Activated T-helper 17 cell treated with anti-CD3 and anti-CD28 coated beads, Interleukin-2, amount 50 U/mL, for 72 hours (primary cell): ENCODE measurements around the gene ZNF124. TPM values are rescaled to one million over a fixed set of nuclear protein-coding genes. Genes with fewer than 3 reads are reported as not detected.

Experiments used
- ATAC-seq: fragments of 150-1000 bp; cut with Tn5 transposase; replicated peaks from 2 replicates; pipeline ENCODE4 v1.10.0; 2021; ENCODE audit warnings: mild to moderate bottlenecking, moderate library complexity
- H3K27ac Mint-ChIP-seq: one replicate; pipeline ENCODE4 v1.8.0; 2022; ENCODE audit warnings: mixed read lengths
- H3K27me3 Mint-ChIP-seq: one replicate; pipeline ENCODE4 v1.8.0; 2022; ENCODE audit warnings: mixed read lengths
- H3K36me3 Mint-ChIP-seq: one replicate; pipeline ENCODE4 v1.8.0; 2022; ENCODE audit warnings: low read depth, mild to moderate bottlenecking, mixed read lengths
- H3K4me1 Mint-ChIP-seq: one replicate; pipeline ENCODE4 v1.8.0; 2022; ENCODE audit warnings: mixed read lengths
- H3K4me3 Mint-ChIP-seq: one replicate; pipeline ENCODE4 v1.8.0; 2022; ENCODE audit warnings: mild to moderate bottlenecking, mixed read lengths
- H3K9me3 Mint-ChIP-seq: one replicate; pipeline ENCODE4 v1.8.0; 2022; ENCODE audit warnings: mixed read lengths
- total RNA-seq, 2 donors: library from RNA; stranded (reverse); gene quantifications; one replicate each; pipeline ENCODE4 v1.2.3, GENCODE V29; 2022

The ZNF124 gene
- total RNA-seq, 2 donors from 2014 or later, result 11.6 to 14.4 TPM

DNA sequence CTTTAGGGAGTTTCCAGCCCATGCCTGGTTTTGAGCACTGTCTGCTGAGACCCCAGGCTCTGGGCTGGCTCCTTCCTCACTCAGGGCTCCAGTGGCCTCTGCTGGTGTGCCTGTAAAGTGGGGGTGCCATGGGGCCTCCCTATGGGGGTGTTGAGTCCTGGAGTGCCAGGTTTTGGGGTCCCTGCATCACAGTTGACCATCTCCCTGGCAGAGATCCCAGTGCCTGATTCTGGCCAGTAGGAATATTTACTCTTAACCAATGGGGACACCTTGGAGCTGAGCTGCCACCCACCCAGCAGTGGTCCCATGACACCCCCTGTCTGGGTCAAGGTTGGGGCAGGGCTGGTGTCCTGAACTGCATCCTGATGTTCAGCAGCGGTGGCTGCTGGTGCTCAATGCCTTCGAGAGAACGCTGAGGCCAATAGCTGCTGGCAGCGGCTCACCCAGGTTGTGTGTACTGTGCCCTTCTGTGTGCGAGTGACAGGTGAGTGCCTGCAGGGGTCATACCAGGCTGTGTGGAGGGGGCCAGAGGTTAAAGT lies 58.0 kb downstream of the ZNF124 start:
- H3K9me3 Mint-ChIP-seq, result no peaks in the 10 kb centered on the region
- H3K27ac Mint-ChIP-seq, result no peak overlapping the region
- H3K36me3 Mint-ChIP-seq, result no peaks in the 10 kb centered on the region
- peaks cover 18% of the 10 kb centered on the region for H3K27me3 Mint-ChIP-seq
- ATAC-seq, result no peak
- no peak overlapping the region for H3K4me3 Mint-ChIP-seq
- H3K4me1 Mint-ChIP-seq, result peaks cover 10% of the 10 kb centered on the region

DNA sequence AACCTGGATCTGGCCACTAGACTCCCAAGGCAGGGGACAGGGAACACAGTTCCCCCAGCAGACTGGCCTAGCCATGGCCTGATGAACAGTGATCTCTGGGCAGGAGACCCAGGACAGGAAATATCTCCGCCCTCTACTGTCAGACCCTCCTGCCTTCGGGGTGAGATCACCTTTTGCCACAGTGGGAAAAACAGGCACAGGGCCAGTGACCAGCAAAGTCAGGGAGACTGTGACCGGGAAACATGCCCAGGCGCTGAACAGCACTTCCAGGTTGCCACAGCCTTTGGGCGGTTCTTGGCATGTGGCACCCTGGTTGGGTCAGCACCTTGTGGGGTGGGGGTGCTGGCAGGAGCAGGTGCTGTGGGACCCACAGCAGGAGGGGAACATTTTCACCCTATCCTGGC lies 58.7 kb downstream of the ZNF124 start:
- no peak for ATAC-seq
- Mint-ChIP-seq H3K9me3 (no peaks in the 10 kb centered on the region), H3K27ac (no peak overlapping the region), H3K36me3 (no peaks in the 10 kb centered on the region), H3K27me3 (peaks cover 25% of the 10 kb centered on the region), H3K4me1 (peaks cover 10% of the 10 kb centered on the region), H3K4me3 (no peak overlapping the region)

DNA sequence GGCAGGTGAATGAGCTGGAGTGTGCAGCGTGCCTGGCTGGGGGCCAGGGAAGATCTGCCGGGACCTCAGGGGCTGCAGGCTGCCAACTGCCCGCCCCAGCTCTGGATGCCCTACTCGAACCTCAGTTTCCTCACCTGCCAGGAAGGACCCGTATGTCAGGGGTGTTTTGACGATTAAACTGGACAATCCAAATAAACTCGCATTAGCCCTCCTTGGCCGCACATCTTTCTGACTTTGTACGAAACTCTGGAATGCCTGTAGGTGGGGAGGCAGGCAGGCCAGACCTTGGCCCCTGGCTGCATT lies 59.4 kb downstream of the ZNF124 start:
- Mint-ChIP-seq H3K27ac (no peak overlapping the region), H3K9me3 (peaks cover 1% of the 10 kb centered on the region), H3K4me3 (no peak overlapping the region), H3K36me3 (no peaks in the 10 kb centered on the region), H3K27me3 (peaks cover 31% of the 10 kb centered on the region), H3K4me1 (peaks cover 10% of the 10 kb centered on the region)
- ATAC-seq, result no peak

DNA sequence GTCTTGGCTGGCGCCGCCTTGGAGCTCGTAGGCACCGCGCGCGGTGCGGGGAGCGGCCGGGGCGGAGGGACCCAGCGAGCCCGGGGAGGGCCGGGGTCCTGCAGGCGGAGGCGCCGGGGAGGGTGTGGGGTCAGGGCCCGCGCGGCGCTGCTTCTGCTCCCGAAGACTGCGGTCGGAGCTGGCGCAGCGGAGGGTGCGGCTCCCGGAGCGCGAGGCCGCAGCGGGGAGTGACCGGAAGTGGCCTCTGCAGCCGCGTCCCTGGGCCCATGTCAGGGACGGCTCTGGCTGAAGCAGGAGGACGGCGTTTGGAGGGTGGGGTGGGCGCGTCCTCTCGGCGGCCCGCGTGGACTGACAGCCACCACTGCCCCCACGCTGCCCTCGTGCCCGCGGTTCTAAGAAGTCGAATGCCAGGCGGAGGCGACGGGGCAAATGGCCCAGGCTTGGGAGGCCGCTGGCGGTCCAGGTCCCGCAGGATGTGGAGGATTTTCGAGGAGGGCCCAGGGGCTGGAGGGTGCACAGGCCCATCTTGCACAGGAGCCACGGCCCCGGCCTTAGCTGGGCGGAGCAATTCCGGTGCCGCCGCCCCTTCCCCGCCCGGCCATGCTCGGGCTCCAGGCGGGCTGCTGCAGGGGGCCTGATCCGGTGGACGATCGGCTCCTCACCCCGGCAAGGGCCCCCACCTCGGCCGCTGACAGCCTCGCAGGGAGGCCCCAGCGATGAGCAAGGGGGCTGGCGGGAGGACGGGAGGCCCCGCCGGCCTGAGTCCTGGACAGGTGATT lies 59.9 kb downstream of the ZNF124 start:
- Mint-ChIP-seq H3K27ac (no peak overlapping the region), H3K27me3 (peaks cover 34% of the 10 kb centered on the region), H3K4me1 (peaks cover 10% of the 10 kb centered on the region), H3K9me3 (peaks cover 4% of the 10 kb centered on the region), H3K4me3 (no peak overlapping the region), H3K36me3 (no peaks in the 10 kb centered on the region)
- ATAC-seq, result peak; percentile 10

DNA sequence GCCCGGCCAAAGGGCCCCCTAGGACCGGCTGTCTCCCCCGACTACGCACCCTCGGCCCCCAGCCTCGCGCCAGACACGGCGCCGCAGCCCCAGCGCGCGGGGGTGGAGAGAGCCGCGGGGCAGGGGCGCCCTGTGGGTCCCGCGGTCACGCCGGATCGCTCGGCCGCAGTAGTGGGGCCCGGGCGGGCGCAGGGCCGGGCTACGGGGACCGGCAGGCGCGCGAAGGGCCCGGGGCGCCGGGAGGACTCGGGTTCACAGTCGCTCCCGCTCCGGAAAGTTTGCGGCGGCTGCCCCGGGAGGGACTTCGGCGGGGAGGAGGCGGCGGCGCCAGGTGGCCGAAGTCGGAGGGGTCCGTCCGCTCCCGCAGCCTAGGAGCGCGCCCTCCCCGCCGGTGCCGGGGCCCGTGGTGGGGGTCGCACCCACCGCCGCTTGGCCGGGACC lies 60.5 kb downstream of the ZNF124 start:
- peaks cover 34% of the 10 kb centered on the region for H3K27me3 Mint-ChIP-seq

DNA sequence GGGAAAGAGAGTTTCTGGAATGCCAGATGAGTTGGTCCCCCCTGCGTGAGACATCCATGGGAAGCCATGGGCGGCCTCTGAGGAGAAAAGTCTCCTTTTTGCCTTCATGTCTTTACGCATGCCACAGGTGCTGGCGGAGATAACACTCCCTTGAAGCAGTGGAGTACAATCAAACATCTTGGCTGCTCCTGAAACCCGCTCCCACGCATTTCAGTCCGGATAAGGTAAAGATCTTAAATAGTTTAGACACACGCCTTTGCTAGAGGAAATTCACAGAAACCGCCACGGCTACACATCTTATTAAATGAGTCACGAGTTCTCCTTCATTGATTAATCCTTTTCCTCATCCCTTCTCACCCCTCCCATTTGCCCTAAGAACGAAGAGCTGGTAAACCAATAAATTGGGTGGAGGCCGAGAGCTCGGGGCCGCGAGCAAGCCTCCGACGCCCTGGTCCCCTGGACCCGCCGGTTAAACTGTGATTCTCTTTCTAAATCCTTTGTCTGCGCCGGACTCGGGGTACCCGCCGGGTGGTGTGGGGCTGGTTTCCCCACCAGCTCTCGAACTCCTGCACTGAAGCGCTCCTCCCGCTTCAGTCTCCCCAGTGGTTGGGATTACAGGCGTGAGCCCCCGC lies 61.1 kb downstream of the ZNF124 start:
- Mint-ChIP-seq H3K36me3 (no peaks in the 10 kb centered on the region), H3K27ac (peak overlapping the region; percentile 31), H3K4me3 (peak overlapping the region; percentile 80), H3K9me3 (peaks cover 4% of the 10 kb centered on the region), H3K27me3 (peaks cover 34% of the 10 kb centered on the region), H3K4me1 (peaks cover 10% of the 10 kb centered on the region)
- ATAC-seq, result peak; percentile 73

More for the DNA sequence above, 60.5 kb downstream of the ZNF124 start:
- Mint-ChIP-seq H3K27ac (no peak overlapping the region), H3K9me3 (peaks cover 4% of the 10 kb centered on the region), H3K4me1 (peaks cover 10% of the 10 kb centered on the region), H3K4me3 (peak overlapping the region; percentile 80), H3K36me3 (no peaks in the 10 kb centered on the region)
- peak; percentile 40 for ATAC-seq

DNA sequence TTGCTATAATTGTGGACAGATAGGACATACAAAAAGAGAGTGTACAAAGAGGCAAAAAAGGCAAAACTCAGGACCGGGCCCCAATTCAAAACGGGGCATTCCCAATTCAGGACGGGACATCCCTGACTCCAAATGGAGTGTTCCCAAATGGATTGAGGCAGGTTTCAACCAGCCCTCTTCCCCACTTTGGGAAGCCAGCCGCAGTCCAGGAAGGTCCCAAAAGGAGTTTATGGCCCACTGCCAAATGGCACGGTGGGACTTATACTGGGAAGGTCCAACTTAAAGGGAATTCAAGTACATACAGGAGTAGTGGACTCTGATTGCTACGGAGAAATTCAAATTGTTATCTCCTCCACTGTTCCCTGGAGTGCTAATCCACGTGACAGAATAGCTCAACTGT lies 64.1 kb downstream of the ZNF124 start:
- H3K27me3 Mint-ChIP-seq, result peaks cover 30% of the 10 kb centered on the region
- no peak overlapping the region for H3K4me3 Mint-ChIP-seq
- ATAC-seq, result no peak
- H3K4me1 Mint-ChIP-seq, result peaks cover 6% of the 10 kb centered on the region
- H3K9me3 Mint-ChIP-seq, result peaks cover 4% of the 10 kb centered on the region
- H3K36me3 Mint-ChIP-seq, result peaks cover 6% of the 10 kb centered on the region
- H3K27ac Mint-ChIP-seq, result no peak overlapping the region

DNA sequence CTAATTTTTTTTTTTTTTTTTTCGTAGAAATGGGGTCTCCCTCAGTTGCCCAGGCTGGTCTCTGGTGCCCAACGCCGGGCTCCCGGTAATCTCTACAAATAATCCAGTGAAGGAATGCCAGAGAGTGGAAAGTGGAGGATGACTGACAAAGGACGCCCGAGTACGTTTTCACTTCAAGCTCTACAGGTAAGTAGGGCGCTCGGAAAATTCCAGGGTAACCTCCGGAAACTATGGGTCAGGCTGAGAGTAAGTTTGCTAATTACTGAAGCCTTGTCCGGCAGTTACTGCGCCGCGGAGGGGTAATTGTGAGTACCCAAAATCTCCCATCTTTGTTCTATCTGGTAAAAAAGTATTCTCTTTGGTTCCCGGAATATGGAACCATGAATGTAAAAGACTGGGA lies 65.9 kb downstream of the ZNF124 start:
- H3K4me3 Mint-ChIP-seq, result no peak overlapping the region
- H3K27me3 Mint-ChIP-seq, result peaks cover 29% of the 10 kb centered on the region
- peaks cover 4% of the 10 kb centered on the region for H3K9me3 Mint-ChIP-seq
- ATAC-seq, result no peak
- peaks cover 23% of the 10 kb centered on the region for H3K36me3 Mint-ChIP-seq
- no peak overlapping the region for H3K27ac Mint-ChIP-seq
- H3K4me1 Mint-ChIP-seq, result peaks cover 5% of the 10 kb centered on the region

Other genes starting within 250 kb of the ZNF124 start
- 10 to 100 TPM; 30.8 to 45.6 TPM for gene AHCTF1, start 240.1 kb downstream of the ZNF124 start, total RNA-seq
- gene ZNF695, start 164.0 kb downstream of the ZNF124 start, total RNA-seq, result under 1 TPM; 0.15 to 0.58 TPM
- 1 to 10 TPM; 2.7 to 3.3 TPM for gene ZNF670, start 93.2 kb downstream of the ZNF124 start, total RNA-seq
- gene ZNF669, start 67.7 kb downstream of the ZNF124 start, total RNA-seq, result 1 to 10 TPM; 5.7 to 7.1 TPM
- gene VN1R5, start 84.1 kb upstream of the ZNF124 start, total RNA-seq, result not detected
- gene ZNF496, start 159.8 kb upstream of the ZNF124 start, total RNA-seq, result 1 to 10 TPM; 2.0 to 4.3 TPM
- gene NLRP3, start 244.2 kb upstream of the ZNF124 start, total RNA-seq, result 1 to 10 TPM in 1 of 2 donors, under 1 TPM in 1; 0.50 to 6.6 TPM